GM12864 (cell line): Measurements from ENCODE around the gene ZNF20.

Source experiments
- DNase-seq: peaks from one replicate; pipeline ENCODE4 v3.0.0-alpha.2; 2011; ENCODE audit warnings: low read depth
- H3K4me3 ChIP-seq: 2 replicates; pipeline ENCODE4 v1.5.1; 2011; ENCODE audit warnings: mild to moderate bottlenecking, low read depth, low read length, control low read depth
- CTCF ChIP-seq: IDR thresholded peaks from 2 replicates; pipeline ENCODE4 v1.5.1; 2011; ENCODE audit warnings: low read depth, mild to moderate bottlenecking, moderate library complexity, low read length, control low read depth, inconsistent platforms; ENCODE audit errors: missing control alignments

ZNF20 gene

DNA sequence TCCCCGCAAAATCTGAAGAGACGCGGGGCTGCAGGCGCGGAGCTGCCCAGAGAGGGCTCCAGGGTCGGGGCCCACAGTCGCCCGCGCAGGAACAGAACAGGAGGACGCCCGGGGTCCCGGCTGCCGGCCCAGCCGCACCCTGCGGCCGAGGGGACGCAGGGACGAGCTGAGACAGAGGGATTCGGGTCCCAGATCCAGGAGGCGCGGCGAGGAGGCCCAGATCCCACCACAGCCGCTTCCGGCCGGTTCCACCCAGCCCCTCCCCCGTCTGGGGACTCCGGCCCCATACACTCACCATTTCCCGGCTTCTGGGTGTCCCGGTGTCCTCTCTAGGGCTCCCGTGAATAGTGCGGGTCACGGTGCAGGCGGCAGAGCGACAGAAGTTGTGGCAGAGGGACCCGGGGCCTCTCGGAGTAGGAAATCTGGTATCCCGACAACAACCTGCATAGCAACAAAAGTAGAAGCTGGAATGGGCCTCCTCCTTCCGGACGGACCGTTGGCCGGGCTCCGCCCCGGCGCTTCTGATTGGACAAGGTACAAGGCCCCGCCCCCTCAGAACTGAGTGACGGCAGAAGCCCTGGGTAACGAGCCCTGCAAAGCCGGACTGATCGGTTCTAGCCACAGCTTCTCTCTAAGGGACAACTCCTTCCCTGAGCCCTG is at the start of gene ZNF20:
TSS of gene ZNF20 (minus strand) at position 466 of the 660 bp plus-strand sequence. CDS start at position 298, 168 bp downstream.
- no peak for TF ChIP-seq CTCF
- peak within 1 kb of the TSS; percentile 99 for H3K4me3 ChIP-seq
- DNase-seq = peak; percentile 83

DNA sequence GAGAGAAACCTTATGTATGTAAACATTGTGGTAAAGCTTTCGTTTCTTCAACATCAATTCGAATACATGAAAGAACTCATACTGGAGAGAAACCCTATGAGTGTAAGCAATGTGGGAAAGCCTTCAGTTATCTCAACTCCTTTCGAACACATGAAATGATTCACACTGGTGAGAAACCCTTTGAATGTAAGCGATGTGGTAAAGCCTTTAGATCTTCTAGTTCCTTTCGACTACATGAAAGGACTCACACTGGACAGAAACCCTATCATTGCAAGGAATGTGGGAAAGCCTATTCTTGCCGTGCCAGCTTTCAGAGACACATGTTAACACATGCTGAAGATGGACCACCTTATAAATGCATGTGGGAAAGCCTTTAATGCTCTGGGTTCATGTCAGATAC is 47.5 kb upstream of the ZNF20 start:
- no peak for TF ChIP-seq CTCF

GRCh38 chr19:12180377-12180776 is 40.2 kb upstream of the ZNF20 start:
- no peak for TF ChIP-seq CTCF
- no peak overlapping the region for H3K4me3 ChIP-seq
- no peak for DNase-seq

More for the DNA sequence above, 47.5 kb upstream of the ZNF20 start:
- no peak overlapping the region for H3K4me3 ChIP-seq
- DNase-seq = no peak

DNA sequence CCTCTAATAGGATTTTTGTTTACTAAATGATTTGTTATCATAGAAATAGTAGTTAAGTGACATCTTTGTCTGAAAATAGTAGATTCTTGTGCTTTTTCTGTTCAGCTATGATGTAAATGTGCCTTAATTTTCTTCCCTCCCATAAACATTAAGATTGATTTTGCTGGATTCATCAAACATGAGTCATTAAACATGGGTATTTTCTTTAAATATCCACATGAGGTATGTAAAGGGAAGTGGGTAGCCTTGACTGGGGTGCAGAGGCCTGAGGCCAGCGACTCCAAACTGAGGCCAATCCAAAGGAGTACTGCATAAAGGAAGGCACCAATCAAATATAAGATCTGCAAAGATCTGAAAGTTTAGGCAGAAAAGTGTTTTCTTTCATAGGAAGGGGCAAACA is 26.5 kb upstream of the ZNF20 start:
- no peak for DNase-seq
- H3K4me3 ChIP-seq = no peak overlapping the region
- TF ChIP-seq CTCF = no peak

GRCh38 chr19:12163826-12164225 is 23.7 kb upstream of the ZNF20 start:
- H3K4me3 ChIP-seq = peak overlapping the region; percentile 73
- no peak for TF ChIP-seq CTCF
- no peak for DNase-seq

- DNase-seq = peak; percentile 90
These were observed 23.0 kb upstream of the ZNF20 start, which contains the start of gene ZNF136 for GRCh38 chr19:12162882-12163806. ZNF136 (plus strand) TSS chr19:12163096; CDS start chr19:12163204, 108 bp downstream.

More at GRCh38 chr19:12162882-12163806, 23.0 kb upstream of the ZNF20 start, which contains the start of gene ZNF136:
- peak within 1 kb of the TSS; percentile 73 for H3K4me3 ChIP-seq
- TF ChIP-seq CTCF = no peak
